GM21825 (cell line): ENCODE data around the gene TMIGD3.
A peak's percentile ranks its signal among the peaks of the same experiment; 100 is the strongest.

Source experiments
- ATAC-seq: cut with Tn5 transposase; IDR thresholded peaks from one replicate; pipeline ENCODE4 v1.9.1; 2021; ENCODE audit warnings: mild to moderate bottlenecking, moderate library complexity; ENCODE audit not compliant: unreplicated experiment

The TMIGD3 gene

GRCh38 chr1:111476214-111476613 lies 27.2 kb downstream of the TMIGD3 start:
- no peak for ATAC-seq

- ATAC-seq, result no peak
These were observed 27.7 kb downstream of the TMIGD3 start for GRCh38 chr1:111475701-111476100.

- no peak for ATAC-seq
These were observed 28.9 kb downstream of the TMIGD3 start for GRCh38 chr1:111474521-111474920.

GRCh38 chr1:111474106-111474505 lies 29.3 kb downstream of the TMIGD3 start:
- ATAC-seq, result no peak

- ATAC-seq, result no peak
These were observed 31.9 kb downstream of the TMIGD3 start for GRCh38 chr1:111471538-111471937.

- peak; percentile 49 for ATAC-seq
These were observed 32.4 kb downstream of the TMIGD3 start for GRCh38 chr1:111471012-111471411.

- no peak for ATAC-seq
These were observed 32.8 kb downstream of the TMIGD3 start for GRCh38 chr1:111470596-111470995.

- ATAC-seq, result no peak
These were observed 33.9 kb downstream of the TMIGD3 start for GRCh38 chr1:111469539-111469938.

- ATAC-seq, result no peak
These were observed 34.7 kb downstream of the TMIGD3 start for GRCh38 chr1:111468717-111469100.

- ATAC-seq, result no peak
These were observed 35.3 kb downstream of the TMIGD3 start for GRCh38 chr1:111467865-111468716.

- ATAC-seq, result no peak
These were observed 37.0 kb downstream of the TMIGD3 start for GRCh38 chr1:111466480-111466879.

- no peak for ATAC-seq
These were observed 37.7 kb downstream of the TMIGD3 start for GRCh38 chr1:111465754-111466153.

GRCh38 chr1:111463029-111463683 lies 40.3 kb downstream of the TMIGD3 start:
- no peak for ATAC-seq

- ATAC-seq, result no peak
These were observed 40.9 kb downstream of the TMIGD3 start for GRCh38 chr1:111462370-111463028.

GRCh38 chr1:111461765-111462164 lies 41.7 kb downstream of the TMIGD3 start:
- no peak for ATAC-seq

GRCh38 chr1:111455642-111456031 lies 47.8 kb downstream of the TMIGD3 start:
- no peak for ATAC-seq

- no peak for ATAC-seq
These were observed 48.4 kb downstream of the TMIGD3 start for GRCh38 chr1:111454859-111455641.

- ATAC-seq, result no peak
These were observed 49.7 kb downstream of the TMIGD3 start for GRCh38 chr1:111453706-111454105.

GRCh38 chr1:111452581-111452980 lies 50.9 kb downstream of the TMIGD3 start:
- ATAC-seq, result no peak

GRCh38 chr1:111450185-111450584 lies 53.2 kb downstream of the TMIGD3 start:
- ATAC-seq, result no peak

GRCh38 chr1:111449703-111450017 lies 53.8 kb downstream of the TMIGD3 start:
- no peak for ATAC-seq
